SK-N-SH treated with all-trans-retinoic acid at 6 μM for 48 hours (cell line): ENCODE measurements around the gene CHRNA7.

Source experiments
- ATAC-seq: fragments of 200-7000 bp; cut with Tn5 transposase; 3 replicates; pipeline ENCODE4 v1.9.1; 2020; ENCODE audit warnings: mild to moderate bottlenecking, moderate library complexity
- ARNTL ChIP-seq: fragments of 450-650 bp; formaldehyde crosslinking; IDR thresholded peaks from 2 replicates; pipeline ENCODE4 v1.5.0; 2020; ENCODE audit warnings: low read depth, mild to moderate bottlenecking, moderate library complexity, borderline replicate concordance
- BACH2 ChIP-seq: fragments of 250-450 bp; sonication (Bioruptor Pico); IDR thresholded peaks from 2 replicates; pipeline ENCODE4 v1.9.0; 2021; ENCODE audit warnings: mild to moderate bottlenecking, borderline replicate concordance
- CSDC2 ChIP-seq: fragments of 250-450 bp; sonication (Bioruptor Pico); IDR thresholded peaks from 2 replicates; pipeline ENCODE4 v1.5.0; 2020; ENCODE audit warnings: mild to moderate bottlenecking, moderate library complexity
- CSRNP3 ChIP-seq: fragments of 250-450 bp; sonication (Bioruptor Pico); IDR thresholded peaks from 2 replicates; pipeline ENCODE4 v1.5.1; 2021; ENCODE audit warnings: mild to moderate bottlenecking, moderate library complexity
- ESRRG ChIP-seq: fragments of 250-450 bp; sonication (Bioruptor Pico); IDR thresholded peaks from 2 replicates; pipeline ENCODE4 v1.6.1; 2021; ENCODE audit warnings: mild to moderate bottlenecking
- GLIS3 ChIP-seq: fragments of 250-450 bp; sonication (Bioruptor Pico); IDR thresholded peaks from 2 replicates; pipeline ENCODE4 v1.5.0; 2020; ENCODE audit warnings: mild to moderate bottlenecking, moderate library complexity
- ISL1 ChIP-seq: fragments of 250-450 bp; sonication (Bioruptor Pico); IDR thresholded peaks from 2 replicates; pipeline ENCODE4 v2.1.2; 2022; ENCODE audit warnings: mild to moderate bottlenecking, moderate library complexity
- OSR1 ChIP-seq: fragments of 250-450 bp; sonication (Bioruptor Pico); IDR thresholded peaks from 2 replicates; pipeline ENCODE4 v1.8.0; 2022; ENCODE audit warnings: moderate library complexity, mild to moderate bottlenecking, inconsistent platforms
- PPARA ChIP-seq: fragments of 250-450 bp; sonication (Bioruptor Pico); IDR thresholded peaks from 2 replicates; pipeline ENCODE4 v1.5.0; 2020; ENCODE audit warnings: mild to moderate bottlenecking, borderline replicate concordance
- RARB ChIP-seq: fragments of 250-450 bp; sonication (Bioruptor Pico); IDR thresholded peaks from 2 replicates; pipeline ENCODE4 v1.8.0; 2021; ENCODE audit warnings: mild to moderate bottlenecking, moderate library complexity
- SNAI2 ChIP-seq: fragments of 250-450 bp; sonication (Bioruptor Pico); IDR thresholded peaks from 2 replicates; pipeline ENCODE4 v1.5.0; 2020; ENCODE audit warnings: mild to moderate bottlenecking, moderate library complexity
- TCF4 ChIP-seq: fragments of 250-450 bp; sonication (Bioruptor Pico); IDR thresholded peaks from 2 replicates; pipeline ENCODE4 v1.8.0; 2021; ENCODE audit warnings: mild to moderate bottlenecking, moderate library complexity, borderline replicate concordance
- TOX ChIP-seq: fragments of 250-450 bp; sonication (Bioruptor Pico); IDR thresholded peaks from 2 replicates; pipeline ENCODE4 v1.8.0; 2021; ENCODE audit warnings: mild to moderate bottlenecking, moderate library complexity, borderline replicate concordance
- TSHZ2 ChIP-seq: fragments of 250-450 bp; sonication (Bioruptor Pico); IDR thresholded peaks from 2 replicates; pipeline ENCODE4 v1.5.0; 2020; ENCODE audit warnings: mild to moderate bottlenecking, moderate library complexity
- ZFP3 ChIP-seq: fragments of 250-450 bp; sonication (Bioruptor Pico); IDR thresholded peaks from 2 replicates; pipeline ENCODE4 v1.5.0; 2020; ENCODE audit warnings: mild to moderate bottlenecking, moderate library complexity
- ZFP30 ChIP-seq: fragments of 450-650 bp; formaldehyde crosslinking; IDR thresholded peaks from 2 replicates; pipeline ENCODE4 v1.5.0; 2022; ENCODE audit warnings: mild to moderate bottlenecking, moderate library complexity
- ZNF565 ChIP-seq: fragments of 450-650 bp; formaldehyde crosslinking; conservative IDR thresholded peaks from 2 replicates; pipeline ENCODE4 v1.5.0; 2020; ENCODE audit warnings: low read depth, mild to moderate bottlenecking, moderate library complexity
- ZNF70 ChIP-seq: fragments of 450-650 bp; formaldehyde crosslinking; IDR thresholded peaks from 2 replicates; pipeline ENCODE4 v1.5.0; 2020; ENCODE audit warnings: mild to moderate bottlenecking, moderate library complexity
- ZNF8 ChIP-seq: fragments of 450-650 bp; formaldehyde crosslinking; IDR thresholded peaks from 2 replicates; pipeline ENCODE4 v1.5.0; 2020; ENCODE audit warnings: mild to moderate bottlenecking, moderate library complexity
- TF ChIP-seq, protein P1 (sequence below): fragments of 250-450 bp; sonication (Bioruptor Pico); IDR thresholded peaks from 2 replicates; pipeline ENCODE4 v1.5.1; 2020; ENCODE audit warnings: low read depth, mild to moderate bottlenecking, moderate library complexity
- TF ChIP-seq, protein P2 (sequence below): fragments of 250-450 bp; sonication (Bioruptor Pico); IDR thresholded peaks from 2 replicates; pipeline ENCODE4 v1.8.0; 2021; ENCODE audit warnings: low read depth, mild to moderate bottlenecking, moderate library complexity, borderline replicate concordance

CHRNA7 gene

GRCh38 chr15:32067115-32067514 is 36.8 kb downstream of the CHRNA7 start (continued):
- no peak for TF ChIP-seq ARNTL (CRISPR knock-in tag)
- no peak for TF ChIP-seq ZFP3 (CRISPR knock-in tag)

DNA sequence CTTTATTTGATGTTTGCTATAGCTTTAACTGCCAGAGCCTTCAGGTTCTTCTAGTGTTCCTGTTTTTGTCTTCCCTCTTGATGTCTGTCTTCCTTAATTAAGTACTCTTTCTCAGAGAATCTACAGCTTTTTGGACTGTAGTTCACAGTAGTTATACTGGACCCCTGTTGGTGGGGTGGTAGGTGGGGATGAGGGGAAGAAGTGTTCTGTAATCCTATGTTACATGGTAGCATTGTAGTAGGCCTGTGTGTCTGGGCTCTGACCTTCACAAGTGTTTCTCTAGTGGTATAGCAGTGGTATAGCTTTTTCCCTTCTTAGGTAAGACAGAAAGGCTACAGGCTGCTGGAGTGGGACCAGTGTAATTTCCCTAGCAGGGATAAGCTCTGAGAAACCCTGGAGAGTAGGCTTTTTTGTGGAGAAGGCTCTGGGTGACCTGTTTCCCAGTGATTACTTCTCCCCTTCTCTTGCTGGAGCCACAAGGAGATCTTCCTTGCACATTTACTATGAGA is 59.6 kb downstream of the CHRNA7 start:
- TF ChIP-seq ZNF8 (no peak), OSR1 (CRISPR knock-in tag) (no peak), TSHZ2 (CRISPR knock-in tag) (no peak), SNAI2 (CRISPR knock-in tag) (no peak), ZFP3 (CRISPR knock-in tag) (no peak), ZNF565 (CRISPR knock-in tag) (no peak), CSDC2 (no peak), TOX (CRISPR knock-in tag) (no peak)
- TF ChIP-seq, protein P1, sequence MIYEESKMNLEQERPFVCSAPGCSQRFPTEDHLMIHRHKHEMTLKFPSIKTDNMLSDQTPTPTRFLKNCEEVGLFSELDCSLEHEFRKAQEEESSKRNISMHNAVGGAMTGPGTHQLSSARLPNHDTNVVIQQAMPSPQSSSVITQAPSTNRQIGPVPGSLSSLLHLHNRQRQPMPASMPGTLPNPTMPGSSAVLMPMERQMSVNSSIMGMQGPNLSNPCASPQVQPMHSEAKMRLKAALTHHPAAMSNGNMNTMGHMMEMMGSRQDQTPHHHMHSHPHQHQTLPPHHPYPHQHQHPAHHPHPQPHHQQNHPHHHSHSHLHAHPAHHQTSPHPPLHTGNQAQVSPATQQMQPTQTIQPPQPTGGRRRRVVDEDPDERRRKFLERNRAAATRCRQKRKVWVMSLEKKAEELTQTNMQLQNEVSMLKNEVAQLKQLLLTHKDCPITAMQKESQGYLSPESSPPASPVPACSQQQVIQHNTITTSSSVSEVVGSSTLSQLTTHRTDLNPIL (CRISPR knock-in tag), result no peak
- TF ChIP-seq, protein P2, sequence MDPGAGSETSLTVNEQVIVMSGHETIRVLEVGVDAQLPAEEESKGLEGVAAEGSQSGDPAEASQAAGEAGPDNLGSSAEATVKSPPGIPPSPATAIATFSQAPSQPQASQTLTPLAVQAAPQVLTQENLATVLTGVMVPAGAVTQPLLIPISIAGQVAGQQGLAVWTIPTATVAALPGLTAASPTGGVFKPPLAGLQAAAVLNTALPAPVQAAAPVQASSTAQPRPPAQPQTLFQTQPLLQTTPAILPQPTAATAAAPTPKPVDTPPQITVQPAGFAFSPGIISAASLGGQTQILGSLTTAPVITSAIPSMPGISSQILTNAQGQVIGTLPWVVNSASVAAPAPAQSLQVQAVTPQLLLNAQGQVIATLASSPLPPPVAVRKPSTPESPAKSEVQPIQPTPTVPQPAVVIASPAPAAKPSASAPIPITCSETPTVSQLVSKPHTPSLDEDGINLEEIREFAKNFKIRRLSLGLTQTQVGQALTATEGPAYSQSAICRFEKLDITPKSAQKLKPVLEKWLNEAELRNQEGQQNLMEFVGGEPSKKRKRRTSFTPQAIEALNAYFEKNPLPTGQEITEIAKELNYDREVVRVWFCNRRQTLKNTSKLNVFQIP (CRISPR knock-in tag), result no peak
- no peak for ATAC-seq

DNA sequence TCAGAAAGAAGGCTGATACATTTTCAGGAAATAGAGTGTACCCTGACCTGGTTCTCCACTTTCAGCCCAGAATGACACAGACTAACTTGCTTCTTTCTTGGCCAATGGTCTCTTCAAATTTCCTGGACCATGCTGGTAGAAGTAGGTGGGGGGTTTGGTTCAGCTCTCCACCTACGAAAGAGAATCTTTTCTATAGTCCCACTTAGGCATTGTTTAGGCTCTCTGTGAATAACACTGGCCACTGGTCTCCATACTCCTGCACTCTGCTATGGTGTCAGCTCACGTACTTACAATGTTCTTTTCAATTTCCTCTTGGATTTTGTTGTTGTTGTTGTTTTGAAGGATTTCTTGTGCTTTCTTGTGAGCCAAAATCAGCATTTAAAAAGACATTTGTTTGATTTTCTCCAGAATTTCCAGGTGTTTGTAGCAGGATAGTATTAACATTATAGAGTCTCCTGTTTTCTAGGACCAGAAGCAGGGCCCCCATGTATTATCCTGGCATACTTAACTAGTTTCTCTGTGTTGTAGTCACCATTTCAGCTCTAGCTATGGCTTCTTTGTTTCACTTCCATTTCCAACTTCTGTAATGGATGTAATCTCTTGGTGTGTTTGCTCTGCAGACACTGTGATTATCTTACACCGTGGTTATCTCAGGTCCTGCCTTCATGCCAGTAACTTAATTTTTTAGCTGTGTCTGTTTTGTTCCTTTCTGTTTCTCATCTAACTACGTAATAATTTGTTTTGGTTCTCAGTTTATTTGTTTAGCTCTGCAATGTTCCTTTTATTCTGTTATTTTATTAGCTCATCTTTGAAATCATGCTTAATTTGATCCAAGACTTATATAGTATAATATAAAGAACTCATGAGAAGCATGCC is 61.4 kb downstream of the CHRNA7 start:
- ATAC-seq, result no peak
- no peak for TF ChIP-seq BACH2 (CRISPR knock-in tag)
- TF ChIP-seq ZFP3 (CRISPR knock-in tag), result no peak
- peak; percentile 60; the same call in 1 of the 2 replicates for TF ChIP-seq TSHZ2 (CRISPR knock-in tag)
- TF ChIP-seq TCF4 (CRISPR knock-in tag), result peak; percentile 80; the same call in 1 of the 2 replicates
- TF ChIP-seq ESRRG, result no peak
- 0 out of 2 replicates have a peak, but pooled peaks have one; percentile 13 for TF ChIP-seq CSRNP3
- TF ChIP-seq TOX (CRISPR knock-in tag), result no peak

- no peak for ATAC-seq
- TF ChIP-seq ISL1 (CRISPR knock-in tag), result no peak
- TF ChIP-seq RARB, result no peak
- TF ChIP-seq, protein P2 (CRISPR knock-in tag), result no peak
- TF ChIP-seq SNAI2 (CRISPR knock-in tag), result no peak
- no peak for TF ChIP-seq ZNF70 (CRISPR knock-in tag)
- TF ChIP-seq GLIS3 (CRISPR knock-in tag), result no peak
- no peak for TF ChIP-seq PPARA (CRISPR knock-in tag)
- TF ChIP-seq CSRNP3, result no peak
- no peak for TF ChIP-seq CSDC2
- TF ChIP-seq ZFP30 (CRISPR knock-in tag), result no peak
- no peak for TF ChIP-seq ESRRG
- TF ChIP-seq TCF4 (CRISPR knock-in tag), result no peak
- TF ChIP-seq TOX (CRISPR knock-in tag), result no peak
Observed at GRCh38 chr15:32096213-32096612, 65.9 kb downstream of the CHRNA7 start.
